Measurements from ENCODE around the gene VEZT. TPM values are rescaled to one million over a fixed set of nuclear protein-coding genes. Genes with fewer than 3 reads are reported as not detected.

The VEZT gene
- total RNA-seq, 1 experiment from 2014 or later = 46.4 TPM

DNA sequence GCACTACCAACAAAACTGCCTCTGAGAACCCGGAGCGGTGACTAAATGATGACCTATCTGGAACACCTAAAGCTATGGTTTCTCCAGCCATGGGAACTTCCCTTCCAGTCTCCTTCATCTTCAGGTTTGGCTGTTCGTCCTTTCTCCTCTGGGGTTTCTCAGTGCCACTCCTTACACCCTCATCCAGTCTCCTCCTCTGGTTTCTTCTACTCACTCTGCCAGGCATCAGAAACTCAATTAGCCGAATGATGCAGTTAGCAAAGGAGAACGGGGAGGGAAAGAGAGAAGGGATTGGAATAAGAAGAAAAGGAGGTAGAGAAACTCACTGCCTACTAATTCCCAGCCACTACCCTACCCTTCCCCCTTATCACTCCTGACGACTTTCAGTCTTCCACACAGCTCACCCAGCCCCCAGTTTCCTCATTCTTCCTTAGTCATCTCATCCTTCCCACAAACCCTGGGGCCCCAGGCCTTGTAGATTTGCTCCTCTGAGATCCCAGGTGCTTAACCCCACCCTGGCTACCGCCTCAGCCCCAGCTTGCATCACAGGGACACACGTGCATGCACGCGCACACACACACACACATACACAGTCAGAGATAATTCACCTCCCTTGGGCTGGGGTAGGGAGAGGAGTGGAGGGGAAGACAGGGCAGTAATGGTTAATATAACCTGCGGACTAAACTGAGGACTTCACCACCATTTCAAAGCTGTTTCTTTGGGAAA is 13.3 kb upstream of the VEZT start:
- H3K27ac ChIP-seq (ENCODE audit: low read depth, low read length) = peak overlapping the region; percentile 94
- H3K9me3 ChIP-seq (ENCODE audit: control insufficient read depth in 1 of 2, insufficient read depth in 1 of 2, low read depth in 1 of 2, low read length in 2 of 2) = no peaks in the 10 kb centered on the region
- TSS peak; percentile 85 for BruUV-seq (replicated peaks)
- ATAC-seq (peak; percentile 85), DNase-seq (ENCODE audit: low read depth, low spot score) (peak; percentile 96)
- peaks cover 62 to 88% of the 10 kb centered on the region in 2 experiments for H3K4me1 ChIP-seq (ENCODE audit: control insufficient read depth in 1 of 2, insufficient read depth in 2 of 2, low read length in 2 of 2)
- intact Hi-C loops (cut with micrococcal nuclease) = loop anchor here (5.0 kb wide), 1 partner anchor 87 kb away; no protein-coding TSS in a partner anchor
- H3K4me2 ChIP-seq (ENCODE audit: low read length) = peak overlapping the region; percentile 83
- CTCF ChIA-PET = interaction anchor here (1.6 kb wide), 1 partner anchor 13 kb away, joined by 4 read pairs; the partner anchor contains the start of genes FGD6 and VEZT
- peak overlapping the region; percentile 40 to 52 for H3K4me3 ChIP-seq (replicated peaks in 1 of 2; ENCODE audit: low read depth in 1 of 2, low read length in 2 of 2)
- H2AFZ ChIP-seq (ENCODE audit: low read depth, low read length, poor library complexity, severe bottlenecking) = no peak overlapping the region
- RAD21 ChIA-PET (ENCODE audit: low non-redundant PET in 1 of 2, low total read pairs in 2 of 2, uncharacterized antibody in 2 of 2, unreplicated experiment in 2 of 2) = no interaction called here
- H4K20me1 ChIP-seq (ENCODE audit: insufficient read depth) = no peaks in the 10 kb centered on the region
- H3K9ac ChIP-seq (ENCODE audit: low read length) = peak overlapping the region; percentile 68
- H3K79me2 ChIP-seq (ENCODE audit: insufficient read depth, low read length) = peaks cover 75% of the 10 kb centered on the region
- H3K36me3 ChIP-seq (ENCODE audit: control insufficient read depth in 1 of 2, insufficient read depth in 2 of 2, low read length in 2 of 2) = no peaks in the 10 kb centered on the region
- POLR2A ChIA-PET = interaction anchor here (0.7 to 1.7 kb wide), 6 partner anchors 9 to 20 kb away, joined by 3 to 11 read pairs (median 5); partner anchors contain the start of genes FGD6 and VEZT
- no peaks in the 10 kb centered on the region for H3K27me3 ChIP-seq (ENCODE audit: insufficient read depth, low read length)
- H3K9me2 ChIP-seq (ENCODE audit: insufficient read depth) = no peaks in the 10 kb centered on the region
- TF ChIP-seq, protein P1, sequence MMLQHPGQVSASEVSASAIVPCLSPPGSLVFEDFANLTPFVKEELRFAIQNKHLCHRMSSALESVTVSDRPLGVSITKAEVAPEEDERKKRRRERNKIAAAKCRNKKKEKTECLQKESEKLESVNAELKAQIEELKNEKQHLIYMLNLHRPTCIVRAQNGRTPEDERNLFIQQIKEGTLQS (IDR thresholded peaks at IDR 0.05) = peak; percentile 91
- TF ChIP-seq EZH2 (IDR thresholded peaks at IDR 0.05) (no peak), ZNF274 (IDR thresholded peaks at IDR 0.05; ENCODE audit: low read depth, low read length) (no peak), CBX3 (IDR thresholded peaks at IDR 0.05; ENCODE audit: low read depth) (peak; percentile 95), POLR2AphosphoS5 (IDR thresholded peaks at IDR 0.05; ENCODE audit: low read depth, low read length) (peak; percentile 79), EZH2phosphoT487 (IDR thresholded peaks at IDR 0.05; ENCODE audit: borderline replicate concordance) (no peak), ELF1 (IDR thresholded peaks at IDR 0.05; ENCODE audit: borderline replicate concordance, low read depth) (peak; percentile 47; the same call in 1 of the 2 replicates), TCF7L2 (IDR thresholded peaks at IDR 0.05; ENCODE audit: borderline replicate concordance, extremely low read depth, insufficient read depth, insufficient read length) (no peak), POLR2A (IDR thresholded peaks at IDR 0.05; ENCODE audit: borderline replicate concordance, extremely low read depth, insufficient read depth, insufficient read length) (no peak), CEBPB (IDR thresholded peaks at IDR 0.05; ENCODE audit: low read depth) (peak; percentile 97), SIN3A (IDR thresholded peaks at IDR 0.05; ENCODE audit: low read depth) (peak; percentile 93), FOSL1 (IDR thresholded peaks at IDR 0.05; ENCODE audit: low read depth) (peak; percentile 74), YY1 (IDR thresholded peaks at IDR 0.05; ENCODE audit: extremely low read depth, insufficient replicate concordance, low read depth, low read length) (peak; percentile 66), ZFX (IDR thresholded peaks at IDR 0.05) (no peak), EGR1 (IDR thresholded peaks at IDR 0.05; ENCODE audit: low read depth) (no peak), SP1 (IDR thresholded peaks at IDR 0.05; ENCODE audit: low read depth) (peak; percentile 96), SRF (IDR thresholded peaks at IDR 0.05; ENCODE audit: low read depth) (peak; percentile 50), RAD21 (IDR thresholded peaks at IDR 0.05; ENCODE audit: low read depth) (peak; percentile 54)
- TF ChIP-seq, protein P2, sequence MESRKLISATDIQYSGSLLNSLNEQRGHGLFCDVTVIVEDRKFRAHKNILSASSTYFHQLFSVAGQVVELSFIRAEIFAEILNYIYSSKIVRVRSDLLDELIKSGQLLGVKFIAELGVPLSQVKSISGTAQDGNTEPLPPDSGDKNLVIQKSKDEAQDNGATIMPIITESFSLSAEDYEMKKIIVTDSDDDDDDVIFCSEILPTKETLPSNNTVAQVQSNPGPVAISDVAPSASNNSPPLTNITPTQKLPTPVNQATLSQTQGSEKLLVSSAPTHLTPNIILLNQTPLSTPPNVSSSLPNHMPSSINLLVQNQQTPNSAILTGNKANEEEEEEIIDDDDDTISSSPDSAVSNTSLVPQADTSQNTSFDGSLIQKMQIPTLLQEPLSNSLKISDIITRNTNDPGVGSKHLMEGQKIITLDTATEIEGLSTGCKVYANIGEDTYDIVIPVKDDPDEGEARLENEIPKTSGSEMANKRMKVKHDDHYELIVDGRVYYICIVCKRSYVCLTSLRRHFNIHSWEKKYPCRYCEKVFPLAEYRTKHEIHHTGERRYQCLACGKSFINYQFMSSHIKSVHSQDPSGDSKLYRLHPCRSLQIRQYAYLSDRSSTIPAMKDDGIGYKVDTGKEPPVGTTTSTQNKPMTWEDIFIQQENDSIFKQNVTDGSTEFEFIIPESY (IDR thresholded peaks at IDR 0.05; ENCODE audit: extremely low read depth, insufficient replicate concordance, low read length) = no peak
- TF ChIP-seq, protein P3, sequence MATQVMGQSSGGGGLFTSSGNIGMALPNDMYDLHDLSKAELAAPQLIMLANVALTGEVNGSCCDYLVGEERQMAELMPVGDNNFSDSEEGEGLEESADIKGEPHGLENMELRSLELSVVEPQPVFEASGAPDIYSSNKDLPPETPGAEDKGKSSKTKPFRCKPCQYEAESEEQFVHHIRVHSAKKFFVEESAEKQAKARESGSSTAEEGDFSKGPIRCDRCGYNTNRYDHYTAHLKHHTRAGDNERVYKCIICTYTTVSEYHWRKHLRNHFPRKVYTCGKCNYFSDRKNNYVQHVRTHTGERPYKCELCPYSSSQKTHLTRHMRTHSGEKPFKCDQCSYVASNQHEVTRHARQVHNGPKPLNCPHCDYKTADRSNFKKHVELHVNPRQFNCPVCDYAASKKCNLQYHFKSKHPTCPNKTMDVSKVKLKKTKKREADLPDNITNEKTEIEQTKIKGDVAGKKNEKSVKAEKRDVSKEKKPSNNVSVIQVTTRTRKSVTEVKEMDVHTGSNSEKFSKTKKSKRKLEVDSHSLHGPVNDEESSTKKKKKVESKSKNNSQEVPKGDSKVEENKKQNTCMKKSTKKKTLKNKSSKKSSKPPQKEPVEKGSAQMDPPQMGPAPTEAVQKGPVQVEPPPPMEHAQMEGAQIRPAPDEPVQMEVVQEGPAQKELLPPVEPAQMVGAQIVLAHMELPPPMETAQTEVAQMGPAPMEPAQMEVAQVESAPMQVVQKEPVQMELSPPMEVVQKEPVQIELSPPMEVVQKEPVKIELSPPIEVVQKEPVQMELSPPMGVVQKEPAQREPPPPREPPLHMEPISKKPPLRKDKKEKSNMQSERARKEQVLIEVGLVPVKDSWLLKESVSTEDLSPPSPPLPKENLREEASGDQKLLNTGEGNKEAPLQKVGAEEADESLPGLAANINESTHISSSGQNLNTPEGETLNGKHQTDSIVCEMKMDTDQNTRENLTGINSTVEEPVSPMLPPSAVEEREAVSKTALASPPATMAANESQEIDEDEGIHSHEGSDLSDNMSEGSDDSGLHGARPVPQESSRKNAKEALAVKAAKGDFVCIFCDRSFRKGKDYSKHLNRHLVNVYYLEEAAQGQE (IDR thresholded peaks at IDR 0.05; ENCODE audit: low read depth) = no peak
- TF ChIP-seq, protein P4, sequence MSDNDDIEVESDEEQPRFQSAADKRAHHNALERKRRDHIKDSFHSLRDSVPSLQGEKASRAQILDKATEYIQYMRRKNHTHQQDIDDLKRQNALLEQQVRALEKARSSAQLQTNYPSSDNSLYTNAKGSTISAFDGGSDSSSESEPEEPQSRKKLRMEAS (IDR thresholded peaks at IDR 0.05) = peak; percentile 98

Data from HCT116 (cell line).